Stimulated activated CD8-positive, alpha-beta memory T cell treated with anti-CD3 and anti-CD28 coated beads, Interleukin-7, amount 100 ng/mL, for 1 hour (primary cell): ENCODE measurements around the gene ISL2.

Experiments
- DNase-seq, 2 donors: peaks; one replicate each; pipeline ENCODE4 v3.0.0-alpha.2; 2020; ENCODE audit warnings: low read depth in 2 of 2

Gene ISL2

DNA sequence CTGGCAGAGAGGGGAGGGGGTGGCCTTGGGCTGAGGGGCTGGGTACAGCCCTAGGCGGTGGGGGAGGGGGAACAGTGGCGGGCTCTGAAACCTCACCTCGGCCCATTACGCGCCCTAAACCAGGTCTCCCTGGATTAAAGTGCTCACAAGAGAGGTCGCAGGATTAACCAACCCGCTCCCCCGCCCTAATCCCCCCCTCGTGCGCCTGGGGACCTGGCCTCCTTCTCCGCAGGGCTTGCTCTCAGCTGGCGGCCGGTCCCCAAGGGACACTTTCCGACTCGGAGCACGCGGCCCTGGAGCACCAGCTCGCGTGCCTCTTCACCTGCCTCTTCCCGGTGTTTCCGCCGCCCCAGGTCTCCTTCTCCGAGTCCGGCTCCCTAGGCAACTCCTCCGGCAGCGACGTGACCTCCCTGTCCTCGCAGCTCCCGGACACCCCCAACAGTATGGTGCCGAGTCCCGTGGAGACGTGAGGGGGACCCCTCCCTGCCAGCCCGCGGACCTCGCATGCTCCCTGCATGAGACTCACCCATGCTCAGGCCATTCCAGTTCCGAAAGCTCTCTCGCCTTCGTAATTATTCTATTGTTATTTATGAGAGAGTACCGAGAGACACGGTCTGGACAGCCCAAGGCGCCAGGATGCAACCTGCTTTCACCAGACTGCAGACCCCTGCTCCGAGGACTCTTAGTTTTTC is 4.9 kb downstream of the ISL2 start:
- no peak for DNase-seq

DNA sequence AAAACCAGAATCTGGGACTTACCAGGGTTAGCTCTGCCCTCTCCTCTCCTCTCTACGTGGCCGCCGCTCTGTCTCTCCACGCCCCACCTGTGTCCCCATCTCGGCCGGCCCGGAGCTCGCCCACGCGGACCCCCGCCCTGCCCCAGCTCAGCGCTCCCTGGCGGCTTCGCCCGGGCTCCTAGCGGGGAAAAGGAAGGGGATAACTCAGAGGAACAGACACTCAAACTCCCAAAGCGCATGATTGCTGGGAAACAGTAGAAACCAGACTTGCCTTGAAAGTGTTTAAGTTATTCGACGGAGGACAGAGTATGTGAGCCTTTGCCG is 5.4 kb downstream of the ISL2 start:
- no peak for DNase-seq

DNA sequence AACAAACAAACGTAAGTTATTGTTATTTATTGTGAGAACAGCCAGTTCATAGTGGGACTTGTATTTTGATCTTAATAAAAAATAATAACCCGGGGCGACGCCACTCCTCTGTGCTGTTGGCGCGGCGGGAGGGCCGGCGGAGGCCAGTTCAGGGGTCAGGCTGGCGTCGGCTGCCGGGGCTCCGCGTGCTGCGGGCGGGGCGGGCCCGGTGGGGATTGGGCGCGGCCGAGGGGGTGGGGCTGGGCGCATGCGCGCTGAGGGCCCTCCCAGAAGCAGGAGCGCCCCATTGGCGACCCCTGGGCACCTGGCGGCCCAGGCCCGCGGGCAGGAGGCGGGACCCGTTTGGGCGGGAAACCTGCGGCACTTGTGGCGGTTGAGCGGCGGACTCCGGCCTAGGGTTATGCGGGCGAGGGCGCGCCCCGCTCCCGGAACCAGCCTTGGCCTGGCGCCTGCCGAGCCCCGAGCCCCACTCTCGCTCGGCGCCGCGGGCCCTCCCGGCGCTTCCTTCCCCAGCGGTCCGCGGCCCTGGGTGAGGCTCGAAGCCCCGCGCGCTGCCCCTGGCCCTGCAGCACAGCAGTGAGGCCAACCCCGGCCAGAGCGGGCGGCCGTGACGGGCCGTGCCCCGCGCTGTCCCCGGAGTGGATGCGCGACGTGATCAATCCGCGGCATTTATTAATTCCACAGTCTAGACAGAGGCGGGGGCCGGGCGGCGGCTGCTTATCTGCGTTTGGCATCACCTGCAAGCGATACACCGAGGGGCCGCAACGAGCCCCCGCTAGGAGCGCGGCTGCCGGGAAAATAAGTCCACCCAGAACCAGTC is 6.0 kb downstream of the ISL2 start:
- no peak for DNase-seq

DNA sequence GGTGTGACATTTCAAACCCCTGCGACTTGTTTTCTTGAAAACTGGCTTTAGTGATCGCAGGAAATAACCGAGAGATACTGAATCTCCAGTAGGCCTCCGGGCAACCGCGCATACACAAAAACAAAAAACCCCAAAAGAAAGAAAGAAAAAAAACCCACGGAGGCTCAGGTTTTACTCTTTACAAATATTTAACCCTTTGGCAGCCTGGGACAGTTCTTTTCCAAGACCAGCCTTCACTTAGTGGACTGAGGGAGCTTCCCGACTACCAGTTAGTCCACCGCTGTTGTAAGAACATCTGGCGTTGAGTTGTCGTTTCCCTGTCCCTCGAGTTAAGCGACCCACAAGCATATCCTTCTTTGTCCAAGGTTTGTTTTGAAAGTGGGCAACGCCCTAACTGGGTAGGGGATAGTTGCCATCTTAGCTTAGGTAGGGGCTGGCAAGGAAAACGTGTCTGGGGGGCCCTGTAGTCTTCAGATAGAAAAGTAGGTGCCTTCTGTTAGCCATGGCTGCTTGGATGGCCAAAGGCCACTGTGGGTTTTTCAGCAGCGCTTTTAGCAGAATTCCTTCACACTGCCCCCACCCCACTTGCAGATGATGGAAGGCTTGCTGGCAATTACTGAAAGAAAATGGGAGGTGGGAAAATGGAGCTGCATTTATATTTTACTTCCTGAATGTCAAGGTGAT is 6.9 kb downstream of the ISL2 start:
- no peak for DNase-seq

DNA sequence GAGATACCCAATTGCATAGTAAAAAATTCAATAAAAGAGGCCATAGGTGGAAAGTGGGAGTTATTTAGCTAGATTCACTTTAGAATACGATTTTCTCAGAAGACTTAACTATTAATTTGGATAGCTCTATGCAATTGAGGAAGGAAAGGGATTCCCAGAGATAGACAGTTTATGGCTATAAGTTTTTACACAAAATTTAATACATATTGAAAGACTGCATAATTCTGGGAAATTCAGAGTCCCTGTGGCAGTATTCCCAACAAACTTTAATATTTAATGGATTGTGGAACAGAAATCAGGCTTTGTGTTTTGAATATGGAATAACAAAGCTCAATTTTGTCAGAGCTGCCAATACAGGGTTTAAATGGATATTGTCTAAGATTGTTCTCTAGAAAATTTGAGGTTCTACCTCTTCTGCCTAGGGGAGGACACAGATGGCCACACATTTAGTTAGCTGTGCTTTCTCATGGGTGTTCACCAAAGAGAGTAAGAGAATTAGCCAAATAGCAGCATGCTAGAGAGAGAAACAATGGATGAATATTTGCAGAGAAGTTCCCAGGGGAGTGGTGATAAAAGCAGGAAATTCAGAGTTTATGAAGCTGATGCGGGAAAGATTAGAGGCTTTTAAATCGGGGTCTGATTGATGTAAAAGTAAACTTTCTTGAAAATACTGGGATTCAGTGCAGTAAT is 8.5 kb downstream of the ISL2 start:
- no peak for DNase-seq

DNA sequence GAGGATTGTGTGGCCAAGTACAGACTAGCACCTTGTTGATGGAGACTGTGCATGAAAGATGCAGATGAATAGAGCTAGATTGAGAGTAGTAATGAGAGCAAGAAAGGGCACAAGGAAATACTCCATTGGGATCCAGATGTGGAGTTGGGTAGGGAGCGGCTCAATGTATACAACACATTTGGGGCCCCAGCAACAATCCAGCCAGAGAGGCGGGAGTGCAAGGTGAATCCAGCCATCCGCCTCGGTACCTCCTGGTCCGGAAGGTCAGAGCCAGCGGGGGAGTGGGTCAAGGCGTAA is 9.0 kb downstream of the ISL2 start:
- DNase-seq, result no peak

DNA sequence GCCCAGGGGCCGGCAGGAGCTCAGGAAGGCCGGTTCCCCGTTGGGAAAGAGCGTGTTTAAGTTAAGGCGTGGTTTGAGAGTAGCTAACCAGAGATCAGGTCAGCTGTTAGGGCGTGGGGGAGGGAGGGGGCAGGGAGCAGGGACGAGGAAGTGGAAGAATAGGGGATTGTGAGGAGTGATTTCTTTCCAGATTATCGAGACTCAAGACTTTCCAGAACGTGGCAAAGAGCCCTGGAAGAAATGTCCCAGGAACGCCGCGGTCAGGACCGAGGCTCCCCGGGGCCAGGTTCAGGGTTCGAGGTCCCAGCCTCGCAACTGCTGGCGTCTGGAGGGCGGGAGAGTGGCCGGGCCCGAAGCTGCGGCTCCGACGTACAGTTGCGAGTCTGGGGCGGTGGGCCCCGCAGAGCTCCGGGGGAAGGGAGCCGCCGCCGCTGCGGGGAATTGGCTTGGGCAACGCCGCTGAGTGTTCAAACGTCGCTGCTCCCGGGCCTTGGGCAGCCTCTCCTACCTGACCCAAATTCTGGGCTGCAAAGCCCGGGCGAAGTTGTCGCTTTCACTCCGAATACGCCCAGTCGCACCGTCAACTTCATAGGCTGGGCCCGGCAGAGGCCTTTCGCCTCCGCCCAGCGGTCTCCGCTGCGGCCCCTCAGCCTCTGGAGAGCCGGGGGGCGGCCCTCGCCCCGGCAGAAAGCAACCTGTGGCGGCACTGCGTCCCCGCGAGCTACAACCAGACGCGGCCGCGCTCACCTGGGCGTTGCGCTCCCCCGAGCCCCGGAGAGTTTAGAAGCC is 9.5 kb downstream of the ISL2 start:
- no peak for DNase-seq

DNA sequence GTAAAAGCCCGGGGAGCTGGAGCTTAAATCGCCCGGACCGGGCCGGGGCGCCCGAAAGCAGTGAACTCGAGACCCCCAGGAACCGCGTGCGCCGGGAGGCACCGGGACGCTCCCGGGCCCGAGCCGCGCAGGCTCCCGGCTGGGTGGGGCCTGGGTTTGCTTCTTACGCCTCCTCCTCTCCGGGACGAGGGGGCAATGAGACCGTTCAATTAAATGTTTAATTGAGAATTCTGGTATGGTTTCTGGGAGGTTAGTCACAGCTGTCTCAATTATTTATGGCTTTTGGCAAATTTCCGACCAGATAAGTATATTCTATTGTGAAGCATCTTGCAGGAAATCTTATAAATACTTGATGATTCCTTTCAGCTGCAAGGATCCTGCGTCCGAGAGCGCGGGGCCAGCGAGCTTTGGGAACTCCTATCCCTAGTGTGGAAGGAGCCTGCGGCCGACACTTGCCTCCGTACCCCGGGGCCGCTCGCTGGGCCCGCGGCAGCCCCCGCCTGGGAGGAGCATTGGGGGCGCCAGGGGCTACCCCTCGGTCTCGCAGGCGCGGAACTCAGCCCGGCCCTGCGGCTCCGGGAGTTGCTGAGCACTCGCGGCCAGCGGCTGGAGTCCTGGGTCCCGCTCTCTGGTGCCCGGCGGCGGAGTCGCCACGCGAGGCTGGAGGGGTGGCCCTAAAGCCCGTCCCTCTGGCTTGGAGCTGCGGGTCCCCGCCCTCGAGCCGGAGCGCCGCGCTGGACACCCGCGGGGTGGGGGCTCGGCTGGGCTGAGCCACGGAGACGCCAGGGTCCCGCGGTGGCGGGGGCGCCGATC is 10.3 kb downstream of the ISL2 start:
- DNase-seq, result no peak

DNA sequence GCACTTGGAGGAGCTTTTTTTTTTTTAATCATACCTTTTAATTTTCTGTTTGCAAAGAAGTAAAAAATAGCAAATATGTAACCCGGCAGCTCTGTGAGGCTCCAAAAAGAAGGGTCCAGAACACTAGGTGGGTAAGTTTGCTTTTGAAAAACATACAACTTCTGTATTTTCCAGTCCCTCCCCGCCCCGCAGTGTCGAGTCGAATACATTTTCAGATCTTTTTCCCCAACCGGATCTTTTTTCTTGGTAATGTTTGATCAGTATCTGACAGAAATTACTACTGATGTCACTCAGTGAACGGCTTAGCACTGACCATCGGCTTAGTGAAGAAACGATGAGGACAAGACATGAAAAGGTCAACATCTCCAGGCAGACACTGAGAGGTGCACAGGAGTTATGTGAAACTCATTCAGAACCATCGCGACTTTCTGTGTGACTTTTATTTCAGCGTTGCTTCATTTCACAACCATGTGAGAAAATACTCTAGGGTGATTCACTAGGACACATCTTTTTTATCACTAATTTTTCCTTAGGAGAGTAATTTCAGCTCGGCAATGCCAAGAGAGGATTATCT is 11.0 kb downstream of the ISL2 start:
- no peak for DNase-seq

DNA sequence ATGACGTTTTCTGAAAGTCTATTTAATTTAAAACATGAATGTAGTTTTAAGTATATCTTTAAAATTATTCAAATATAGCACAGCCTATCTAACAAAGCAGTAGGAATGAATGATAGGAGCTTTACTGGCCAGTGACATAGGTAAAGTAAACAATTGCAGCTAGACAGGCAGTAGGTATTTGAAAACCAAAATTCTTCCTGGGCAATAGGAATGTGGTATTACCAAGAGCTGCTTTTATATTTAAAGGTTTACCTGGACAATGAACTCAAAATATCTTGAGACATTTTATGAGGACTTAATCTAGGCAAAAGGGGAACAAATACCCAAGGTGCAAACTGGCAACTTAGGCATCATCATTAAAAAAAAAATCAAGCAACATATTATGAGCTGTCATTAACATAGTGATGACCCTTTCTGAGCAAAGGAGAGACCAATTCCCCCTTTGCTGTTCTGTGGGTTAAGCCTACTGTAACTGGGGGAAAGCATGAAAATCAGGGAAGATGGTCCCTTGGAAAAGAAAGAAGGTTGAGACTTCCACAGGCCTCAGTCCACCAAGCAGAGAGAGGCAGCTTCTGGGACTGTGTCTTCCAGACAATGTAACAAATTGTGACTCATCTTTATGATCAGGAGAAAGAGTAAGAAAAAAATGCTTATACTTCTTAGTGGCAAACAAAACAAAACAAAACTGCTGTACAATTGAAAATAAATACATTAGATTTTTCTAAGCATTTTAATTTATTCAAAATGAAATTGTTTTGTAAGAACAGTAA is 12.9 kb downstream of the ISL2 start:
- DNase-seq, result no peak

DNA sequence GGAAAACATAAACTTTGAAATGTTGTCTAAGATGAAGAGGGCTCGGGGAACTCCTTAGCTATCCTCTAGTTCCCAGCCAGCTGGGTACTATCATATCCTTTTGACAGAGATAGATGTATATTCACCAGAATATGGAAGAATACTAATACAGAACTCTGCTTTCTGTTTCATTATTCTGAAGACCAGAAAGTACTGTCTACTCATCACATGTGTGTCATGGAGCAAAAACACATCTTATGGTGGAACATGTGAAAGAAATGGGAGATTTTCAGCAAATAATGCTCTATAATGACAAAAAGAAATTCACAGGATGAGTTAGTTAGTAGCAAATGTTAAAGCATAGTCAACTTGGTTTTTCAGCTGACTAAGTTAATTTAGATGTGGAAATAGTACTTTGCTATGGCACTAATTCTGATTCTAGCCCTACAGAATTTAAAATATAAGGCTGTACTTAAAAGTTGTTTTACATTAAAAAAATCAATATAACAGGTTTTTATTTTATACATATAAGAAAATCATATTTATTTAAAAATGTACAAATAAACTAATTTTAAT is 16.5 kb downstream of the ISL2 start:
- no peak for DNase-seq

DNA sequence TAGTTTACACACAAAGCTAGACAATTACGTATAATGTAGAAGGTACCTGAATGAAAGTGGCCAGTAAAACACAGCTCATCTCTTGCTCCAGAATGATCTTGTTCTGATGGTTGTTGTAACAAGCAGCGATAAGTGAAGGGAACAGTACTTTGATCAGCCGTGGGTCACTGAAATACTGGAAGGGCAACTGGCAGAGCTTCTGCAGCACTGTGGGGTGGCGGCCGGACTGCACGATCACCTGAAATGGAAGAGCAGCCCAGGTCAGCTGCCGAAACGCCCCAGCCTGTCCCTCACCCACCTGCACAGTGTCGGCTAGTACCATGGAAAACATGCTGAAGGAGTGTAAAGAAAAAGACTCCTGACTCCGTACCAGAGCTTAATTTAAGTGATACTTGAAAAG is 17.3 kb downstream of the ISL2 start:
- no peak for DNase-seq

DNA sequence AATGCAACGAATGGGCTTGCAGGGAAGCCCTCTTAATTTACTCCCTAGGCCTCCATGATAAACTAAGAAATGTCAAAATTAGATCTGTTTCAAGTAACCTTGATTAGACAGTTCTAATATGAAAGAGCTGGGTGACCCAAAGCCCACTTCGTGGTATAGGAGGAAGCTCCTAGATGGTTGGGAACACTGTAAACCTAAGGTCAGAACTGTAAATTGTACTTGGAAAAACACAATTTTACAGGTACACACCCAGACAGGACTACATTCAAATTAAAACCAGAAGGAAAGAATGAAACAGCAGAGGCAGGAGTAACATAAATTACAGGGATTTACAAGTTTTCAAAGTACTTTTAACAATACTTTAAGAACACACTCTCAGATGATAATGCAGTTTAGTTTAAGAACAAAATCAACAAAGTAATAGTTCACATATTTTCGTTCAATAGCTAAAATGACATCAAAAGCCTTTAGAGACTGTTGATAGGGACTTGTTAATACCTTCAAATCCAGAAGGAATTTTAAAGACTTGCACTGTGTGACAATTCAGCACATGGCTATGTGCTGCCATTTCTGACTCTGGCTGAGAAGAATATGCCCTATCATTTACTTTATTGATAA is 18.4 kb downstream of the ISL2 start:
- no peak for DNase-seq

DNA sequence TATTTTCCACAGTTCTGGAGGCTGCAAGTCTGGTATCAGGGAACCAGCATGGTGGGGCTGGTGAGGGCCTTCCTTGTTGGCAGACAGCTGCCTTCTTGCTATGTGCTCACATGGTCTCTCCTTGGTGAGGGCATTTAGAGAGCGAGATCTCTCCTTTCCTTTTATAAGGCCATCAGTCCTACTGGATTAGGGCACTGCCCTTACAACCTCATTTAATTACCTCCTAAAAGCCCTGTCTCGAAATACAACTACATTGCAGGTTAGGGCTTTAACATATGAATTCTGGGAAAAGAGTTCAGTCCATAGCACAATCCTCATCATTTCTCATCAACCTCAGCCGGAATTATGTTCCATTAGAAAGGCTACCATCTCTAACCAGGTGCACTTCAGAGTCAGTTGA is 21.9 kb downstream of the ISL2 start:
- no peak for DNase-seq

DNA sequence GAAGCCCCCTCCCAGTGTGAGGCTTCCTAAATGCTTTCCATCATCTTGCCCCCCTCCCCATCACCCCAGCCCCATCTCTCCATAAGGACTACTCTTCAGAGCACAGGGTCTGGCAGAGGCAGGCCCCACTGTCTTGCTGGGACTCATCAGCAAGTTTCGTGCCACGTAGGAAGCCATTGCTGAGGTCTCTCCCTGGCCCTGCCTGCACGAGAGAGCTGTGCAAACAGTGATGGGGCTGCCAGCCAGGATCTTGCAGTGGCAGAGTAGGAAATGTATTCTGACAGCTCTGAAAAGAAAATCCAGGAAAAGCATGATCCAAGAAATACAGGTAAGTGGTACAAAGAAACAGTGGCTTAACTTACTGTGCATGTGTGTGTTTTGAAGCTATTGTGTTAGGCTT is 22.6 kb downstream of the ISL2 start:
- no peak for DNase-seq

DNA sequence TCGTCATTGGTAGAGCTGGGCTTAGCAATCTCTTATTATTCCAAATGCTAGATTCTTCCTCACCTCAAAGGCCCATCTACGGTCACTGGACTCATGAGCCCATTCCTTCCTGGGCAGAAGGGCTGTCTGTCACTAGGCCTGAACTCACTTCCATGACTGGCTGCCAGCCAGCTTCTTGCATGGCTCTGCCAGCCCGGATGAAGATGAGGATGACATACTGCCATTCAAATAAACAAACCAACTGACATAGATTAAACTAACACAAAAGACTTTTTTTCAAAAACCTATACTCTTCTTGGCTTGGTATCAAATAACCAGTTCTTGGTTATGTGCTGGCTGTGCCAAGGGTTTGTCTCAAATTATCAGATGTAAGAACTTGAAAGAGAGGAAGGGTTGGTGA is 23.8 kb downstream of the ISL2 start:
- no peak for DNase-seq

DNA sequence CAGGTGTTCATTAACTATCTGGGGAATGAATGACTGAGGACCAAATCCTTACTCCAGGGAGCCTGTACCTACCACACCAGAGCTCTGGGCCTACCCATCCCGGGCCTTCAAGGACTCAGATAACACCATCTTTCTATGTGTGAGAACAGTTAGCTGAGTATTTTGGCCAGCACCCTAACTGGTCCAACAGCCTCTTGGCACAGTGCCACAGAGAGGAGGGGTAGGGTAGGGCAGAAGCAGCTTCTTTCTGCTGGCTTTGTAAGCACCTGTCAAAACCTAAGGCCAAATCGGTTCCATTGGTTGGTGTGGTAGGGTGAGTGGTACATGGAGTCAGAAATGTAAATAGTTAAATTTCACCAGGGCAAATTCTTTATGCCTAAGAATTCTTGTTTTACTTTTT is 26.7 kb downstream of the ISL2 start:
- no peak for DNase-seq

DNA sequence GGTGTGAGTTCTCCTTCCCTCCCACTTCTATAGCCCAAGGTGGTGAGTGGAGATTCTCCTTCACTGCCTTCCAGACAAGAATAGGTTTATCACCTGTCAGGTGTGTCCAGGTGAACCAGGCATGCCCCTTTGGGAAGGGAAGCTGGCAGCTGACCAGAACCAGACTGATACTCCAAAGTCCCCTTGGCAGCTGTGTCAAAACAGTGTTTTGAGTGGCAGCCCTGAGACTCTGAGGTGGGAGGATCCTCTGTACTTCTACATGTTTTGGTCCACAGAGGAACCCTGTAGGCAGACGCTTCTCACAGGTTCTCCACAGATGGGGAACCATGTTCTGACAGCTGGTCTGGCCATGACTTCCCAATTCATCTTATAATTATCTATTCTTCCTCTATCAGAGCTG is 30.1 kb downstream of the ISL2 start:
- no peak for DNase-seq

DNA sequence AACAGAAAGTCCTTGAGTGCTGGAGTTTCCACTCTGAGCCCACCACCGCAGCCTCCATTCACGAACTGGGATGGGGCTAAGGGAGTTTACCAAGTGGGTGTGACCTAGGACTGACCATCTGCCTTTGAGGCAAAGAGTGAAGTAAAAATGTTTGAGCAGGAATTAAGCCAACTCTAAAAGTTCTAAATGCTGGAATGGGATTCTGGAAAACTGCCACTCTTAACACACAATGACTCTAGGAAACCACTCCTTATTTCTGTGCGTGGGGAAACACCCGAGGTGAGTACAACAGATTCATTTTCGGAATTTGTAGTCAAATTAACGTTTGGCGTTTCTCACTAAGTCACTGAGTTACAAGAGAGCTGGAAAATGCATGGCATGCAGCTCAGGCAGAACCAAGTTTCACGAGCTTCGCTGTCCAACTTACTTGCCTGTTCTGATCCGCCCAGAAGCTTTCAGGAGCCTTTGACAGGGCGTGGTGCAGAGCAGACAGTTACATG is 31.6 kb downstream of the ISL2 start:
- no peak for DNase-seq
